Stimulated activated naive CD8-positive, alpha-beta T cell treated with anti-CD3 and anti-CD28 coated beads, Interleukin-15, Interleukin-2, amounts not matched to agents 100 ng/mL and 50 ng/mL, for 24 hours (primary cell): ENCODE measurements around the gene LRRC7.
"Not testable (repeated sequence)": the region's sequence is repeated elsewhere in the genome, so short reads cannot be mapped to it uniquely, and the experiment has no call there.

Experiments used
- H3K27ac Mint-ChIP-seq: one replicate; pipeline ENCODE4 v1.8.0; 2021; ENCODE audit warnings: mild to moderate bottlenecking, mixed read lengths
- H3K27me3 Mint-ChIP-seq: one replicate; pipeline ENCODE4 v1.8.0; 2021; ENCODE audit warnings: mixed read lengths
- H3K36me3 Mint-ChIP-seq: one replicate; pipeline ENCODE4 v1.8.0; 2021; ENCODE audit warnings: low read depth, mixed read lengths
- H3K4me1 Mint-ChIP-seq: one replicate; pipeline ENCODE4 v1.8.0; 2021; ENCODE audit warnings: low read depth, mixed read lengths
- H3K4me3 Mint-ChIP-seq: one replicate; pipeline ENCODE4 v1.8.0; 2021; ENCODE audit warnings: mild to moderate bottlenecking, mixed read lengths
- H3K9me3 Mint-ChIP-seq: one replicate; pipeline ENCODE4 v1.8.0; 2021; ENCODE audit warnings: mixed read lengths

LRRC7 gene

DNA sequence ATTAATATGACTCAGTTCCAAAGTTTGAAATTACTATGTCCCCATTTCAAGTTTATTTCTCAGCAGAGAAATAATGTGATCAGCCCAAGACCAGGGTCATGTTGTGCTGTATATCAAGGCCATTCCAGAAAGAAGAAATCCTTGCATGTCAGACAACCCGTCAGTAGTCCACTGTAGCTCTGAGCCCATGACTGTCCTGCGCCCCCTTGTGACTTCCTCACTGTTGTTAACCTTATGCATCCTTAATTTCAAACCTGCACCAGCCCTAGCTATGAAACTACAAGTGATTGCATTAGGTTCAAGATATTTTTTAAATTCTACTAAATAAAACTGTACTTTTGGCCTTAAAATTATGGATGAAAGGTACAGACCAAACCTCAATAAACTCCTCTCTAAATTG is 133.0 kb downstream of the LRRC7 start:
- H3K27ac Mint-ChIP-seq, result no peak overlapping the region
- no peaks in the 10 kb centered on the region for H3K4me1 Mint-ChIP-seq
- H3K36me3 Mint-ChIP-seq, result no peaks in the 10 kb centered on the region
- peaks cover 17% of the 10 kb centered on the region for H3K9me3 Mint-ChIP-seq
- no peak overlapping the region for H3K4me3 Mint-ChIP-seq
- no peaks in the 10 kb centered on the region for H3K27me3 Mint-ChIP-seq

DNA sequence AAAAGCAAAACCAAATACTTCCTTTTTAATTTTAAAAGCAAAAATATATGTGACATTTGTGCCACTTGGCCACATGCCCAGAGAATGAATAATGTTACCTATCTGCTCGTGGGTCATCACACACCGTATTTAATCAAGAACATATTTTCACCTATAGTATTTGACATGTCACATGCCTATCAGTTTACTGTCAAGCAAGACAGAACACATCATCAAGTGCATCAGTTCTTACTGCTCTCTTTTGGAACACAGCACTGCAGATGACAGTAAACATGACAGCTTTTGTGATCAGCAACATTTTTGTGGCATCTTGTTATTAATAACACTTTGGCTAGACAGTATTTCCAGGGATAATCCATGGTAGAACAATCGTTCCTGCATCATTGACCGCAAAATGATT is 134.4 kb downstream of the LRRC7 start:
- peaks cover 14% of the 10 kb centered on the region for H3K9me3 Mint-ChIP-seq
- no peak overlapping the region for H3K4me3 Mint-ChIP-seq
- no peaks in the 10 kb centered on the region for H3K36me3 Mint-ChIP-seq
- H3K4me1 Mint-ChIP-seq, result no peaks in the 10 kb centered on the region
- no peaks in the 10 kb centered on the region for H3K27me3 Mint-ChIP-seq
- H3K27ac Mint-ChIP-seq, result no peak overlapping the region

DNA sequence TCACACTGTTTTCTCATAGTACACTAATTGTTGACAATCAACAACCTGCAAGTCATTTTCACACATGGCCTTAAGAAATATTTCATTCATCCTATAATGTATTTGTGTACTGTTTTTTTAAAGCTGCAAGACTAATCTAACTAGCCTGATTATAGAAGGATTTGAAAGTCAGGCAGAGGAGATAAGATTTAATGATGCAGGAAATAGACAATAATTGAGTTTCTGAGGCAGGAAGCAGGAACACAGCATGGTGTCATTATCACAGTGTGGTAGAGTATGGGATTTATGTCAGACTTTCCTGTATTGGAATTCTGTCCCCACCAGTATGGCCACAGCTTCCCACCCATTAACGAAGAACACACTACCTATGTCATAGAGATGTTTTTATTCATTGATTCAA is 138.8 kb downstream of the LRRC7 start:
- Mint-ChIP-seq H3K27ac (no peak overlapping the region), H3K4me1 (no peaks in the 10 kb centered on the region), H3K27me3 (no peaks in the 10 kb centered on the region), H3K4me3 (no peak overlapping the region), H3K36me3 (no peaks in the 10 kb centered on the region), H3K9me3 (no peaks in the 10 kb centered on the region)

DNA sequence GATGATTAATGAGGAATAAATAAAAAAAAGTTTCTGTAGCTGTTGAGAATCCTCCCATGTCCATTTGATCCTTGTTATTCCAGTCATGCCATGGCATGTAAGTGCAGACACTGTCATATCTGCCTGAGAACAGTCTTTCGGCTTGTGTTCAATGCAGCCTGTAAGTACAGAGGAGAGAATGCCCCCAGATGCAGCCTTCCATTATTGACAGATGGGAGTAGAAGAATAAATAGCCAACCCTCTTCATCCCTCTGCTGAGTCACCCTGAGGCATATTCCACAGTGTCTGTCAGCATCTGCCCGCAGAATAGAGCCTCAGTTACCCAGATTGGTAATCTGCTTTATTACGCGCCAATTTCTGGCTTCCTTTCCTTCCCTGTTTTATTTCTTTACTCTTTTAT is 139.4 kb downstream of the LRRC7 start:
- H3K4me1 Mint-ChIP-seq, result no peaks in the 10 kb centered on the region
- no peaks in the 10 kb centered on the region for H3K27me3 Mint-ChIP-seq
- H3K27ac Mint-ChIP-seq, result no peak overlapping the region
- no peak overlapping the region for H3K4me3 Mint-ChIP-seq
- no peaks in the 10 kb centered on the region for H3K9me3 Mint-ChIP-seq
- no peaks in the 10 kb centered on the region for H3K36me3 Mint-ChIP-seq

DNA sequence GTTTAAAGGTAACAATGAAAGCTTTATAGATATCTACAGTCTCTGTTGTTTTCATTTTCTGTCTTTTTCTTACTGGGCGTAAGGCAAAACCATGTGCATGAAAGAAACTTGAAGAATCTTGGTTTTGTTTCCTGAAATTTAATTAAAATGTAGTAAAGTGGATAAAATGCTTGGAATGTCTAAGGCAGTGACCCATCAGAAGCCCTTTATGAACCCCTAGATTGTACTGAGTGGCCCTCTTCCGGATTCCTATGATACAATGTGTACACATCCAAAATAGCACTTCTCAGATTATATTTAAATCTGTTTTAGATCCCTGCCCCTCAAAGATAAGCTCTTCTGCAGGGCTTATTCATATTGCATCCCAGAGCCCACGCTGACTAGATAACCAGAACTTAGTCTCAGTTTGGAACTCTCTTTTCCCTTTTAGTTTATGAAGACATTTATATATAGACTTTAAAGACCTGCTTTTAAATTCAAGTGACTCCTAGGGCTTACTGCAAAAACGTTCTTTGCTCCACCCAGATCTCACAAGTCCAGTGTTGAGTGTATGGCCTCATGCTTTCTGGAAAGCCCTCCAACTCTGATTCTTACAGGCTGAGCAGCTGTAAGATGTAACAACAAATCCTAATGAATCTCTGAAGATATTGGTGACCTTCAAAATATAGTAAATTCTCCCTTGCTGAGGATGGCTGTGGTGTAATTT is 142.9 kb downstream of the LRRC7 start:
- Mint-ChIP-seq H3K36me3 (no peaks in the 10 kb centered on the region), H3K27me3 (no peaks in the 10 kb centered on the region), H3K4me1 (no peaks in the 10 kb centered on the region), H3K27ac (no peak overlapping the region), H3K4me3 (no peak overlapping the region), H3K9me3 (peaks cover 6% of the 10 kb centered on the region)

- Mint-ChIP-seq H3K4me1 (no peaks in the 10 kb centered on the region), H3K27me3 (no peaks in the 10 kb centered on the region), H3K9me3 (peaks cover 6% of the 10 kb centered on the region), H3K27ac (no peak overlapping the region), H3K36me3 (no peaks in the 10 kb centered on the region), H3K4me3 (no peak overlapping the region)
Observed at GRCh38 chr1:69711190-69711930, 143.6 kb downstream of the LRRC7 start.

DNA sequence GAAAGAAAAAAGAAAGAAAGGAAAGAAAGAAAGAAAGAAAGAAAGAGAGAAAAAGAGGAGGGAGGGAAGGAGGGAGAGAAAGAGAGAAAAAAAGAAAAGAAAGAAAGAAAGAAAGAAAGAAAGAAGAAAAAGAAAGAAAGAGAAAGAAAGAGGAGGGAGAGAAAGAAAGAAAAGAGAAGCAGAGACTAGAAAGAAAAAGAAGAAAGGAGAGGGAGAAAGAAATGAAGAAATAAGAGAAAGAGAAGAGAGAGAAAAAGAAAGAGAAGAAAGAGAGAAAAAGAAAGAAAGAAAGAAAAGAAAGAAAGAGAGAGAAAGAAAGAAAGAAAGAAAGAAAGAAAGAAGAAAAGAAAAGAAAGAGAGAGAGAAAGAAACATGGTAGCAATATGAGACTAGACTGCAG is 150.1 kb downstream of the LRRC7 start:
- H3K27ac Mint-ChIP-seq, H3K27me3 Mint-ChIP-seq, H3K4me3 Mint-ChIP-seq, H3K4me1 Mint-ChIP-seq, H3K36me3 Mint-ChIP-seq: not testable (repeated sequence)
- H3K9me3 Mint-ChIP-seq, result peaks cover 15% of the 10 kb centered on the region

DNA sequence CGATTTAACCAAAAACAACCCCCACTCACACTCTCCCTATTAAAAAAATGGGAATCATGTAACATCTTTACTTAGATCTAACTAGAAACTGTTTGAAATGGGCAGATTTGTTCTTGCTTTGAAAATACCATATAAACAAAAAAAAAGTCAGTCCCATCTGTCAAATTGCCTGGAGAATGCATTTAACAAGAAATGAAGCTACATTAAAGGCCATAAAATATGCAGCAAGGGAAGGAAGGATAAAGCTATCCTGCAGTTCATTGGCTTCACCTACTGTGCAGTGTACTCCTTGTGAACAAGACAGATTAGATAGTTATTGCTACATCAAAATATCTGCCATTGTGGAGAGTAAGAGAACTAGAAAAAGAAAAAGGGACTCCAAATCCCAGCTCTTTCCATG is 160.5 kb downstream of the LRRC7 start:
- Mint-ChIP-seq H3K9me3 (peaks cover 9% of the 10 kb centered on the region), H3K4me3 (no peak overlapping the region), H3K4me1 (no peaks in the 10 kb centered on the region)

DNA sequence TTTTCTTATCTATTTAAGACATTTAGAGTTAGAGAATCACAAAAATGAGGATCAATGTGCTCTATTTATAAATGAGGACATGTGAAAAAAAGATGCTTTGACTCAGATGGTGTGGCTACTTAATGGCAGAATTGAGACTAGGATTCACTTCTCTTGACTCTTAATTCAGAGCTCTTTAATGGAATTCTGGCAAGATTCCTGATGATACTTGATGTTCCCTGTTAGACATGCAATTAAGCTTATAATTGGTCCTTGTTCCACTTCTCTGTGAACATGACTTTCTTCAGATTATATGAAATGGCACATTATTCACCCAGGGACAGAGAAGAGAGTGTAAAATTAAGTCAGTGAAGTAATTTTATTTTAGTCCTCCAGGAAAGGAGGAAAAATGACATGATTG is 165.3 kb downstream of the LRRC7 start:
- Mint-ChIP-seq H3K27ac (no peak overlapping the region), H3K9me3 (peaks cover 5% of the 10 kb centered on the region), H3K4me1 (no peaks in the 10 kb centered on the region), H3K4me3 (no peak overlapping the region), H3K27me3 (no peaks in the 10 kb centered on the region), H3K36me3 (no peaks in the 10 kb centered on the region)

More for the DNA sequence above, 160.5 kb downstream of the LRRC7 start:
- no peak overlapping the region for H3K27ac Mint-ChIP-seq
- H3K36me3 Mint-ChIP-seq, result no peaks in the 10 kb centered on the region
- H3K27me3 Mint-ChIP-seq, result no peaks in the 10 kb centered on the region

GRCh38 chr1:69737527-69738185 is 169.9 kb downstream of the LRRC7 start:
- H3K36me3 Mint-ChIP-seq, result no peaks in the 10 kb centered on the region
- H3K4me1 Mint-ChIP-seq, result no peaks in the 10 kb centered on the region
- no peak overlapping the region for H3K27ac Mint-ChIP-seq
- H3K9me3 Mint-ChIP-seq, result no peaks in the 10 kb centered on the region
- H3K4me3 Mint-ChIP-seq, result no peak overlapping the region
- H3K27me3 Mint-ChIP-seq, result no peaks in the 10 kb centered on the region

GRCh38 chr1:69738458-69739250 is 170.9 kb downstream of the LRRC7 start:
- no peaks in the 10 kb centered on the region for H3K9me3 Mint-ChIP-seq
- H3K36me3 Mint-ChIP-seq, result no peaks in the 10 kb centered on the region
- no peak overlapping the region for H3K4me3 Mint-ChIP-seq
- no peaks in the 10 kb centered on the region for H3K27me3 Mint-ChIP-seq
- no peaks in the 10 kb centered on the region for H3K4me1 Mint-ChIP-seq
- H3K27ac Mint-ChIP-seq, result no peak overlapping the region

GRCh38 chr1:69739251-69739605 is 171.5 kb downstream of the LRRC7 start:
- Mint-ChIP-seq H3K36me3 (no peaks in the 10 kb centered on the region), H3K27ac (no peak overlapping the region), H3K9me3 (no peaks in the 10 kb centered on the region), H3K4me3 (no peak overlapping the region), H3K4me1 (no peaks in the 10 kb centered on the region), H3K27me3 (no peaks in the 10 kb centered on the region)

GRCh38 chr1:69743146-69743545 is 175.4 kb downstream of the LRRC7 start:
- no peaks in the 10 kb centered on the region for H3K36me3 Mint-ChIP-seq
- no peak overlapping the region for H3K4me3 Mint-ChIP-seq
- H3K9me3 Mint-ChIP-seq, result no peaks in the 10 kb centered on the region
- H3K4me1 Mint-ChIP-seq, result no peaks in the 10 kb centered on the region
- no peaks in the 10 kb centered on the region for H3K27me3 Mint-ChIP-seq
- H3K27ac Mint-ChIP-seq, result no peak overlapping the region

DNA sequence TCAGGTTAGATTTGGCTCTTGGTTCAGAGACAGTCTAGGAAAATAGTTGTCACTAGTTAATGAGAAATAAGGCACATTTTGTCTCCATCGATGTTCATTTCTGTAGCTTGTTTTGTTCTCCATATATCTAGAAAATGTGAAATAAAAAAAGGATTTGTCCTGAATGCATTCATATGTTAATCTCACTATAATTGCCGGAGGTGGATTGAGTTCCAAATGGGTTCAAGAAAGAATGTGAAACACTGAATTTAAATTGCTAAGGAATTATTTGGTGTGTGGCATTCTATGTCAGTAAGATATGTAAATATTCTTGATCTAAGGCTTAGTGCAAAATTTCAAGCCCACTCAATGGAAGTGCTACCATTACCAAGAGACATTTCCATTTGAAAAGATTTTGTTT is 176.7 kb downstream of the LRRC7 start:
- Mint-ChIP-seq H3K9me3 (no peaks in the 10 kb centered on the region), H3K4me1 (no peaks in the 10 kb centered on the region), H3K4me3 (no peak overlapping the region), H3K27me3 (no peaks in the 10 kb centered on the region), H3K27ac (no peak overlapping the region), H3K36me3 (no peaks in the 10 kb centered on the region)

GRCh38 chr1:69747207-69747606 is 179.5 kb downstream of the LRRC7 start:
- no peaks in the 10 kb centered on the region for H3K36me3 Mint-ChIP-seq
- no peaks in the 10 kb centered on the region for H3K27me3 Mint-ChIP-seq
- no peak overlapping the region for H3K27ac Mint-ChIP-seq
- no peaks in the 10 kb centered on the region for H3K4me1 Mint-ChIP-seq
- H3K9me3 Mint-ChIP-seq, result no peaks in the 10 kb centered on the region
- no peak overlapping the region for H3K4me3 Mint-ChIP-seq
